Sigmoid colon (tissue), 7 donors: Measurements from ENCODE around the gene LARGE2. TPM values are rescaled to one million over a fixed set of nuclear protein-coding genes. Genes with fewer than 3 reads are reported as not detected.
A peak's percentile ranks its signal among the peaks of the same experiment; 100 is the strongest.

ENCODE experiments used
- DNase-seq: peaks from one replicate; pipeline ENCODE4 v3.0.0-alpha.2; 2019
- H3K27ac ChIP-seq, 4 donors: fragments of 200-600 bp; sonication (generic); one replicate each; pipeline ENCODE4 v1.5.1; 2016 to 2019; ENCODE audit warnings: mild to moderate bottlenecking in 1 of 4
- H3K27me3 ChIP-seq, 3 donors: fragments of 200-600 bp; sonication (generic); one replicate each; pipeline ENCODE4 v1.5.1; 2019; ENCODE audit warnings: mild to moderate bottlenecking in 1 of 3
- H3K36me3 ChIP-seq, 4 donors: fragments of 200-600 bp; sonication (generic); one replicate each; pipeline ENCODE4 v1.5.1; 2016 to 2019
- H3K4me1 ChIP-seq, 4 donors: fragments of 200-600 bp; sonication (generic); one replicate each; pipeline ENCODE4 v1.5.1; 2017 to 2019
- H3K4me3 ChIP-seq, 4 donors: fragments of 200-600 bp; sonication (generic); one replicate each; pipeline ENCODE4 v1.5.1; 2017 to 2019; ENCODE audit warnings: mild to moderate bottlenecking in 2 of 4, moderate library complexity in 1 of 4
- H3K9me3 ChIP-seq, 4 donors: fragments of 200-600 bp in 3 of 4; sonication (generic) in 3 of 4; one replicate each; pipeline versions ENCODE4 v1.5.1 to v1.6.1; 2013 to 2019
- CTCF ChIP-seq, 4 experiments: fragments of 450-650 bp in 3 of 4; fragments of 200-600 bp in 1 of 4; IDR thresholded peaks; one replicate each; pipeline ENCODE4 v1.5.1; 2016 to 2019; ENCODE audit warnings: antibody characterized with exemption in 4 of 4, mild to moderate bottlenecking in 3 of 4, moderate library complexity in 2 of 4
- EP300 ChIP-seq, 4 donors: sonication (generic); formaldehyde crosslinking; IDR thresholded peaks; one replicate each; pipeline ENCODE4 v1.6.1; 2017; ENCODE audit warnings: antibody characterized with exemption in 4 of 4
- POLR2A ChIP-seq, 2 donors: fragments of 450-650 bp; IDR thresholded peaks; one replicate each; pipeline ENCODE4 v1.6.1; 2016; ENCODE audit warnings: antibody characterized with exemption in 2 of 2, mild to moderate bottlenecking in 2 of 2, moderate library complexity in 2 of 2
- POLR2AphosphoS5 ChIP-seq, 4 donors: sonication (generic); formaldehyde crosslinking; IDR thresholded peaks; one replicate each; pipeline ENCODE4 v1.6.1; 2017; ENCODE audit warnings: antibody characterized with exemption in 4 of 4
- WGBS, 2 donors: extraction: QIAGEN DNeasy Blood & Tissue Kit; methylation state at CpG; one replicate each; pipeline ENCODE4 v1.1.7; 2013; 5-methylcytosine and 5-hydroxymethylcytosine counted together
- intact Hi-C: fragments of 100-400 bp; cut with DNase I; formaldehyde crosslinking; loops from one replicate; pipeline ENCODE4 v1.15.1; 2023
- polyA plus RNA-seq, 3 donors: library from polyadenylated mRNA; stranded (reverse); fragments of 200-250 nt; gene quantifications; one replicate each; pipeline ENCODE4 v1.2.3, GENCODE V29; 2013
- total RNA-seq, 4 donors: library from RNA; depleted of rRNA; stranded (reverse); fragments of >200 nt; gene quantifications; one replicate each; pipeline ENCODE4 v1.1.0, GENCODE V29; 2016
- donor health status: healthy with polysubstance abuse.
- donor health status: Bipolar disorder and iron deficiency.
- donor health status: healthy.

The LARGE2 gene
- total and polyA plus RNA-seq, 7 donors: 0.46 to 13.6 TPM; not detected in 5

- H3K27me3 ChIP-seq: no peaks in the 10 kb centered on the region
- H3K36me3 ChIP-seq: peaks cover 14 to 53% (median 48%) of the 10 kb centered on the region in 4 donors
- TF ChIP-seq POLR2A (IDR thresholded peaks at IDR 0.05) (no peak), POLR2AphosphoS5 (IDR thresholded peaks at IDR 0.05) (no peak), EP300 (IDR thresholded peaks at IDR 0.05) (no peak), CTCF (IDR thresholded peaks at IDR 0.05) (no peak)
- no peaks in the 10 kb centered on the region for H3K9me3 ChIP-seq
- no peak for DNase-seq
- H3K27ac ChIP-seq: no peak overlapping the region
- 84 to 94% methylated on average over 8 of the region's 8 CpGs for whole genome bisulfite sequencing, 2 donors
- no peak overlapping the region for H3K4me3 ChIP-seq
- intact Hi-C loops: no loop called here
- H3K4me1 ChIP-seq: peaks cover 0 to 9% (median 3%) of the 10 kb centered on the region in 4 donors
Measured at GRCh38 chr11:45932217-45932616, 9.8 kb downstream of the LARGE2 start.

GRCh38 chr11:45933131-45933831 is 10.8 kb downstream of the LARGE2 start:
- Histone ChIP-seq H3K27me3 (no peaks in the 10 kb centered on the region), H3K4me1 (peaks cover 0 to 9% (median 3%) of the 10 kb centered on the region in 4 donors), H3K36me3 (peaks cover 14 to 64% (median 53%) of the 10 kb centered on the region in 4 donors), H3K27ac (no peak overlapping the region), H3K9me3 (no peaks in the 10 kb centered on the region), H3K4me3 (no peak overlapping the region)
- WGBS, 2 donors: 70 to 86% methylated on average over 15 of the region's 15 CpGs
- DNase-seq: peak; percentile 64
- intact Hi-C loops: no loop called here
- no peak for TF ChIP-seq CTCF (IDR thresholded peaks at IDR 0.05)
- TF ChIP-seq POLR2AphosphoS5 (IDR thresholded peaks at IDR 0.05): no peak

GRCh38 chr11:45933846-45934579 is 11.6 kb downstream of the LARGE2 start:
- intact Hi-C loops: no loop called here
- Histone ChIP-seq H3K9me3 (no peaks in the 10 kb centered on the region), H3K27me3 (no peaks in the 10 kb centered on the region), H3K4me3 (no peak overlapping the region), H3K4me1 (peaks cover 0 to 9% (median 3%) of the 10 kb centered on the region in 4 donors), H3K36me3 (peaks cover 14 to 67% (median 53%) of the 10 kb centered on the region in 4 donors), H3K27ac (no peak overlapping the region)
- no peak for DNase-seq
- TF ChIP-seq CTCF (IDR thresholded peaks at IDR 0.05) (no peak), POLR2AphosphoS5 (IDR thresholded peaks at IDR 0.05) (no peak), EP300 (IDR thresholded peaks at IDR 0.05) (no peak), POLR2A (IDR thresholded peaks at IDR 0.05) (no peak)
- 91 to 94% methylated on average over 21 of the region's 21 CpGs for WGBS, 2 donors

GRCh38 chr11:45934580-45935318 is 12.3 kb downstream of the LARGE2 start:
- H3K27me3 ChIP-seq: no peaks in the 10 kb centered on the region
- H3K36me3 ChIP-seq: peaks cover 14 to 67% (median 53%) of the 10 kb centered on the region in 4 donors
- H3K9me3 ChIP-seq: no peaks in the 10 kb centered on the region
- H3K4me1 ChIP-seq: peaks cover 0 to 9% (median 3%) of the 10 kb centered on the region in 4 donors
- DNase-seq: no peak
- H3K4me3 ChIP-seq: no peak overlapping the region
- H3K27ac ChIP-seq: no peak overlapping the region
- TF ChIP-seq POLR2AphosphoS5 (IDR thresholded peaks at IDR 0.05) (no peak), EP300 (IDR thresholded peaks at IDR 0.05) (no peak), CTCF (IDR thresholded peaks at IDR 0.05) (no peak), POLR2A (IDR thresholded peaks at IDR 0.05) (no peak)
- 87 to 88% methylated on average over 12 of the region's 12 CpGs for WGBS, 2 donors
- intact Hi-C loops: no loop called here
